ENCODE results near the gene NDUFA12. TPM values are rescaled to one million over a fixed set of nuclear protein-coding genes. Genes with fewer than 3 reads are reported as not detected.
A peak's percentile ranks its signal among the peaks of the same experiment; 100 is the strongest.

The NDUFA12 gene
- total RNA-seq, 1 donor from 2014 or later, result 131 TPM

DNA sequence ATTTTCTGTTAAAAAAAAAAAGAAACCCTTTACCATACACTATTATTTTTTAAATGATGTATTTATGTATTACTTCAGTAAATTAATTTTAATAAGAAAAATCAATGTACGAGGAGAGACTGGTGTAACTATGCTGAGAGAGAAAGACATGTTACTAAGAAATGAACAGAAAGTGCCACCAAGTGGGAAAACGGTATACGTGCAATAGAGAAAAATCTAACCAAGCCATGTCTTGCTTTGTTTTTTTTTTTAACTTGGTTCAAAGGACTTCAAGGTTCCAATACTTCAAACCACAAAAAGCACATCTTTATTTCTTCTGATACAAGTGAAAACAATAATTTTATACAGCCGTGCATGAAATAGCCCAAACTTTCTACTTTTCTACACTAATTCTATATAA lies 22.9 kb downstream of the NDUFA12 start:
- DNase-seq, result peak; percentile 33

DNA sequence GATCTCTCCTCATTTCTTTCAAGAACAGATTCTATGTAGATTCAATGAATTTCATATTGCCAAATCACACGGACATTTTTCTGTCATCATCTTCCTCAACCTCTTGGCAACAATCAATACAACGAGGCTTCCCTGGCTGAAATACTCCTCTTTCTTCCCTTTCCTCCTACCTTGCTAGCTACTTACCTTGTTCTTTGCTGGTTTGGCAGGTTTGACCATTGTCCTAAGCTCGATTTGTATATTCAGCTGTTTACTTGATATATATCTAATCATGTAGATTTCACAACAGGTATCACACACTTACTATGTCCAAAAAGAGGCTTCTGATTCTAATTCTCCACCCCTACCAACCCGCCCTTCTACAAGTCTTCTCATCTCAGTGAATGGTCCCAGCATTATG lies 23.6 kb downstream of the NDUFA12 start:
- DNase-seq, result no peak

DNA sequence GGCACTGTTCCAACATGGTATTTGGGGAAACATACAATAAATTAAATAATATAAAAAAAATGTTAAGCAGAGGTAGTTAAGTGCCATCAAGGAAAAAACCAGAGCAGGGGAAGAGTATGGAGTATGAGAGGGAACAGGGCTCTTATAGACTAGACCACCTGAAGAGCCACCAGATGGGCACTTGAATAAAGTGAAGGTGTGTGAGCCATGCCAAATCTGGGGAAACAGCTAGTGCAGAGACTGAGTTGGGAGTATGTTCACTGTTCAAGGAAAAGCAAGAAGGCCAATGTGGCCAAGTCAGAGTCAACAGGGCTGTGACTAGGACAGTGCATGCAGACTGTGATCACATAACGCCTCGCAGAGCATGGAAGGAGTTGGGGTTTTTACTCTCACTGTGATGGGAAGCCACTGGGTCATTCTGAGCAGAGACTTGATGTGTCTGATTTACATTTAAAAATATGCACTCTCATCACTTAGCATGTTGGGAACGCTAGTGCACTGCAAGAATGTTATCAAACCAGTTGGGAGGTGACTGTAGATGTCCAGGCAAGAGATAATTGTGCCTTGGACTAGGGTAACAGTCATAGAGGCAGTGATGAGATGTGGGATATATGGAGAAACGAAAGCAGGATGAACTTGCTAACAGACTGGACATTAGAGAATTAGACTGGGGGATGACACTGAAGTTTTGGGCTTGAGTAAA lies 25.6 kb downstream of the NDUFA12 start:
- DNase-seq, result no peak

GRCh38 chr12:94973221-94973620 lies 30.3 kb downstream of the NDUFA12 start:
- DNase-seq, result peak; percentile 54

- DNase-seq, result no peak
Observed at GRCh38 chr12:94972795-94973194, 30.7 kb downstream of the NDUFA12 start.

- no peak for DNase-seq
Observed at GRCh38 chr12:94971923-94972322, 31.6 kb downstream of the NDUFA12 start.

DNA sequence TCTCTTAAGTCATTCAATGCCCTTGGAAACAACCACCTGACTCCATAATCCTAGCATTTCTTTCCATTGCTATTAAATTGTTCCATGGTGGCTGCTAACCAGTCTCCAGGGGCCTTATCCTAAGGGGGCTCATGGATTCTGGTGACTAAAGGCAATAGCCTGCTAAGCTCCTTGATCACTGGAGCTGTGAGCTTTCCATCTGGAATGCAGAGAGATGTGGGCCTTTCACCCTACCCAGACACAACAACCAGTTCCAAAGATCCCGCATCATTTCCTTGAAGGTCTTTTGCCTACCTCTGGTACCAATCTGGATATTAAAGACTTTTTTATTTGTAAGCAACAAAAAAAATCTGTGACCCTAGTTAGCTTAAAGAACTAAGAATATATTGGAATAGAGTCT lies 32.9 kb downstream of the NDUFA12 start:
- no peak for DNase-seq

DNA sequence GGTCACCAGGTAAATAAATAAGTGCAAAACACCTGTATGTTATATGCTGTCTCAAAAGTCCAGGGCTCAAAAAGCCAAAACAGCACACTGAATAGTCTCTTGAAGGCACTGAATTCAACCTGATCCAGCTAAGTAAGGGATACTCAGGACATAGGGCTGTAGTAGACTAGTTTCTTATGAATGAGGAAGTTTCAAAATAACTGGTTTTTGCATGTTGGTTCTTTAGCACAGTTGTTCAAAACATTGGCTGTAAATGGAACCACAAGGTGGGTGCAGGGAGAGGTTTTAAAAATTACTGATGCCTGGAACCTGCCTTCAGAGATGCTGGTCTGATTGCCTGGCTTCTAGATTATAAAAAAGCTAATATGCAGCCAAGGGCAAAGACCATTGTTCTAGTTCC lies 34.1 kb downstream of the NDUFA12 start:
- DNase-seq, result no peak

DNA sequence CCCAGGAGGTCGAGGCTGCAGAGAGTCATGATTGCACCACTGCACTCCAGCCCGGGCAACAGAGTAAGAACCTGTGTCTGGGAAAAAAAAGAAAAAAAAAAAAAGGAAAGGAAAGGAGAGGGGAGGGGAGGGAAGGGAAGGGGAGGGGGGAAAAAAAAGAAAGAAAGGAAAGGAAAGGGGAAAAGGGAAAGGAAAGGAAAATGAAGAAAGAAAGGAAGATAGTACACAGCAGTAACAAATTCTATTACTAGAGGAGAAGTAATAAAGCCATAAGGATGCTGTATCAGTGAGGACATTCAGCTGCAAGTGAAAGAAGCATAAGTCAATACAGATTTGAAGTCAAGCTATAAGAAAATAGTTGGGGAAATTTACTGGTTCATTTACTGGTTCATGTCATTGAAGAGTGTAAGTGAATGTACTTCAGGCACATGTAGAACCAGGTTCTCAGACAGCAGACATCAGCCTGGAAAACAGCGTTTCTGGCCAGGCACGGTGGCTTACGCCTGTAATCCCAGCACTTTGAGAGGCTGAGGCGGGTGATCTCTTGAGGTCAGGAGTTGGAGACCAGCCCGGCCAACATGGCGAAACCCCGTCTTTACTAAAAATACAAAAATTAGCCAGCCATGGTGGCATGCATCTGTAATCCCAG lies 37.4 kb downstream of the NDUFA12 start:
- DNase-seq, result no peak

DNA sequence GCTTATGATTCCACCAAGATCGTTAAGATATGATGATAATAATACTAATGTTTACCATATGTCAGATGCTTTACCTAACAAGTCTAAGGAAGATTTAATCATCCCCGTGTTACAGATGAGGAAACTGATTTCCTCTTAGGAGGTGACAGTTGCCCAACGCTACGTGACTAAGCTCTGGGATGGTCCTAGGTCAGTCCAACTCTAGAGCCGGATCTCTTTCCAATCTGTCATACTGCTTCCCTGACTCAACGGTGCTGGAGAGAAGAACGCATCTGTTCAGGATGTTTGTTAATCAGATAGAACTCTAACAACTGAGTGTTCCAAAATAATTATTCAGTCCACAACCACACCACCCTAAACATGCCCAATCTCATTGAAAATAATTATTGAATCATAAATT lies 39.8 kb downstream of the NDUFA12 start:
- no peak for DNase-seq

DNA sequence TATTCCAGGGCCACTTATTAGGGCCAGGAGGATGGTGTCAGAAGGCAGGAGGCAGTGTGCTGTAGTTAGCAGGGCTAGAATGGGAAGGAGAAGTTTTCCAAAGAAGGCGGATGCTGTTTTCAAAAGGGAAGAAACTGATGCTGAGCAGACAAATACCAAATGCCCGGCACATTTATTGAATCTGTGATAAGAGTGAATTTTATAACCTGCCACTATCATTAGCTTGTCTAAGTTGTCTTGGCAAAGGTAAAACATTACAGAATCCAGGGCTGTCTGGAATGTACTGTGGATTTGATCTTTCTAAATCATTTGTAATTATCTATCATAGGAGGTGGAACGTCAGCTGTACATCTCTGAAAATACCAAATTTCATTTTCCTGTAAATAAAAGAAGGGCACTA lies 40.8 kb downstream of the NDUFA12 start:
- DNase-seq, result no peak

DNA sequence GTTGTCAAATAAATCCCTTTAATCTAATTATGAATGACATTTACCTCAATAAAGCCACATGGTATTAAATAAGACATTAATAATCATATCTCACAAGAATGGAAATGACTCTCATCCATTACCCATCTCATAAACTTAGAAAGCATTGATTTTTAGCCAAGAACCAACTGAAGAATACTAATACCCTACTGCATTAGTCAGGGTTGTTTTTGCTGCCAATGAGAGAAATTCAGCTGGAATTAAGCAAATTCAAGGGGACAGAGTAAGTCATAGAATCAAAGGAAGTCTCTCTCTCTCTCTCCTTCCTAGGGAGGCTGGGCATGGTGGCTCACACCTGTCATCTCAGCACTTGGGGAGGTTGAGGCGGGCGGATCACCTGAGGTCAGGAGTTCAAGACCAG lies 41.6 kb downstream of the NDUFA12 start:
- no peak for DNase-seq

DNA sequence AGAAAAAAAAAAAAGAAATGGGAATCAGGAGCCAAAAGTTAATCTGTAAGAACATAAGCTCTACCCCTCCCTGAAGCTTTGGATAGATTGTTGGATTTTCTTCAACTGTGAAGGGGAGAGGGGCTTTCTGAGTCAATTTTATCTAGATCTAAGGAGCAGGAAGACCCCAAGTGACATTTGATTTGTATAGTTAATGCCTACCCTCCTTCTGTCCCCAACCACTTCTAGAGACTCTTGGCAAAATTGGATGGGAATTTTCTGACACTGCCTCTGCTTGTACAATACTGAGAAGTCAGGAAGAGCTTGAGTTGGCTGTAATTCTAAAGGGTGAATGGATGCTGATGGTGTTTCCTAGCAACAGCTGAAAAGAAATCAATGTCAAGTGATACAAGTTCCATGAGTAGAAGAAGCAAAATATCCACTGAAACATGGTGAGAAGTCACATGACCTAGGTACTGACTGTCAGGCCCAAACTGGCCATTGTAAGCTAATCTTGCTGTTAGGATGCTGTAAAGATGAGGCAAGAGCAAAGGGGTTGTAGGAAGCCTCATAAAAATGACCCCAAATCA lies 42.2 kb downstream of the NDUFA12 start:
- DNase-seq, result no peak

GRCh38 chr12:94957006-94957405 lies 46.5 kb downstream of the NDUFA12 start:
- no peak for DNase-seq

GRCh38 chr12:94954948-94955592 lies 48.4 kb downstream of the NDUFA12 start:
- DNase-seq, result no peak

- DNase-seq, result no peak
Observed at GRCh38 chr12:94954029-94954685, 49.3 kb downstream of the NDUFA12 start.

DNA sequence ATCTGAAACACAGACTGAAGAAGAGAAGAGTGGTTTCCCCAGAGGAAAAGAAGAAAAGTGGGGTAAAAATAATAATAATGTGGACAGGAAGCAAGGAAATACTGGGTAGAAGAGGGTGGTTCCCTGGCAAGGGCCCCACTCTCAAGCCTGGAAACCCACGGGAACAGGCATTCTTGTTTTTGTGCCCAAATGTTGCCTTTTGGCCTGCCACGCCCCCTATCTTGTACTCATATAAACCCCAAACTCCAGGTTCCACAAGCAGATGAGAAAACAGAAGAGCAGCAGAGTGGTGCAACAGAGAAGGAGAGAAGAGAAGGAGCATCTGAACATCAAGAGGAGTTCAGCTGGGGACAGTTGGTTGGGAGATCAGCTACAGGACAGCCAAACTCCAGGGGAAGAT lies 51.2 kb downstream of the NDUFA12 start:
- no peak for DNase-seq

DNA sequence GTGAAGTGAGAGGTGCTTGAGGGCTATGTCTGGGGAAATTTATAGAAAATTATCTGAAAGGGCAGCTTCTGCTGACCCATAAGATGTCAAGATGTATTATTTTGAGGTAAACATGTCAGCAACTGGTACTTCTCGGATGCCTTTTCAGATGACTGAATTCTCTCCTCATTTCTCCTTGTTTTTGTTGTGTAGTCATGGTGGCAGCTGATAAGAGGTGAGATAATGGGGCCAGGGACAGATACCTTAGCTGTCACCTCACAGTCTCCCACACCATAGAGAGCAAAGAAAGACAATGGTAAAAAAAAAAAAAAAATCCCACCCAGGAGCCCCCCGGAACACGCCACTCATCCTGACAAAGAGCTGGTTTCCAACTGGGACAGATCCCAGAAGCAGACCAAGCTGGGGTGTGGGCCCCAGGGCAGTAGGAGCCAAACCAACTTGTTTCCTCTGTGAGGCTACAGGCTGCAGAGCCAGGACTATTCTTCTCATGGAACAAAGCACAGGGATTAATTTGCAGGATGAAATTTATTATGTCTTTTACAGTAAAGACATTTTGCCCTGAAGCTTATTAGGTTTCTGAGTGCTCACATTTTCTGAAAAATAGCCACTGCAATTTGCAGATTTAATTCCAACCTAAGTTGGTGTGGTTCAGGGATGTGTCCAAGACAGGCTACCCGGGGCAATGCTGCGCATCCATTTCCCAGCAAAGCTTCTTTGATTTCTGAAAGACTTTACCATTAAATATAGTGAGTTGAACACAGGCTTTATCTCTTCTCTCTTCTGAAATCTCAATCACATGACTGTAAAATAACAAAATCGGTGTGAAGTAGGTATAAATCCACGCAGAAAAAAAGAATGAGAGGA lies 52.2 kb downstream of the NDUFA12 start:
- no peak for DNase-seq

- DNase-seq, result no peak
Observed at GRCh38 chr12:94948232-94948810, 55.2 kb downstream of the NDUFA12 start.

GRCh38 chr12:94942663-94943062 lies 60.8 kb downstream of the NDUFA12 start:
- no peak for DNase-seq

- peak; percentile 62 for DNase-seq
Observed at GRCh38 chr12:94941440-94941862, 62.0 kb downstream of the NDUFA12 start.

All from tongue (tissue), 2 donors.